ENCODE measurements around the gene DYNC1LI2.

The DYNC1LI2 gene

GRCh38 chr16:66728804-66729203 is 22.6 kb downstream of the DYNC1LI2 start:
- CTCF ChIA-PET, result interaction anchor here (0.6 to 4.1 kb wide), 16 partner anchors 8 to 322 kb away, joined by 3 to 64 read pairs (median 8); partner anchors contain the start of genes DYNC1LI2 and NAE1
- POLR2A ChIA-PET, result no interaction called here
- TF ChIP-seq, protein P1, sequence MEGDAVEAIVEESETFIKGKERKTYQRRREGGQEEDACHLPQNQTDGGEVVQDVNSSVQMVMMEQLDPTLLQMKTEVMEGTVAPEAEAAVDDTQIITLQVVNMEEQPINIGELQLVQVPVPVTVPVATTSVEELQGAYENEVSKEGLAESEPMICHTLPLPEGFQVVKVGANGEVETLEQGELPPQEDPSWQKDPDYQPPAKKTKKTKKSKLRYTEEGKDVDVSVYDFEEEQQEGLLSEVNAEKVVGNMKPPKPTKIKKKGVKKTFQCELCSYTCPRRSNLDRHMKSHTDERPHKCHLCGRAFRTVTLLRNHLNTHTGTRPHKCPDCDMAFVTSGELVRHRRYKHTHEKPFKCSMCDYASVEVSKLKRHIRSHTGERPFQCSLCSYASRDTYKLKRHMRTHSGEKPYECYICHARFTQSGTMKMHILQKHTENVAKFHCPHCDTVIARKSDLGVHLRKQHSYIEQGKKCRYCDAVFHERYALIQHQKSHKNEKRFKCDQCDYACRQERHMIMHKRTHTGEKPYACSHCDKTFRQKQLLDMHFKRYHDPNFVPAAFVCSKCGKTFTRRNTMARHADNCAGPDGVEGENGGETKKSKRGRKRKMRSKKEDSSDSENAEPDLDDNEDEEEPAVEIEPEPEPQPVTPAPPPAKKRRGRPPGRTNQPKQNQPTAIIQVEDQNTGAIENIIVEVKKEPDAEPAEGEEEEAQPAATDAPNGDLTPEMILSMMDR (IDR thresholded peaks at IDR 0.05; ENCODE audit: control extremely low read depth, extremely low read depth, low read depth, missing control alignments), result no peak
- no peak for DNase-seq (ENCODE audit: extremely low spot score)

GRCh38 chr16:66728117-66728787 is 23.2 kb downstream of the DYNC1LI2 start:
- POLR2A ChIA-PET, result no interaction called here
- CTCF ChIA-PET, result interaction anchor here (0.6 to 4.1 kb wide), 20 partner anchors 9 to 322 kb away, joined by 3 to 64 read pairs (median 6); partner anchors contain the start of genes DYNC1LI2 and NAE1
- DNase-seq (ENCODE audit: extremely low spot score), result peak; percentile 67
- TF ChIP-seq, protein P1 (IDR thresholded peaks at IDR 0.05; ENCODE audit: control extremely low read depth, extremely low read depth, low read depth, missing control alignments), result peak; percentile 58

GRCh38 chr16:66720766-66721165 is 30.6 kb downstream of the DYNC1LI2 start:
- TF ChIP-seq, protein P1 (IDR thresholded peaks at IDR 0.05; ENCODE audit: control extremely low read depth, extremely low read depth, low read depth, missing control alignments), result no peak
- POLR2A ChIA-PET, result no interaction called here
- CTCF ChIA-PET, result interaction anchor here (1.0 kb wide), 1 partner anchor 70 kb away, joined by 3 read pairs; no protein-coding TSS in a partner anchor
- DNase-seq (ENCODE audit: extremely low spot score), result no peak

- ChIA-PET POLR2A (no interaction called here), CTCF (no interaction called here)
- DNase-seq (ENCODE audit: extremely low spot score), result no peak
- TF ChIP-seq, protein P1 (IDR thresholded peaks at IDR 0.05; ENCODE audit: control extremely low read depth, extremely low read depth, low read depth, missing control alignments), result no peak
Observed at GRCh38 chr16:66719246-66719645, 32.2 kb downstream of the DYNC1LI2 start.

DNA sequence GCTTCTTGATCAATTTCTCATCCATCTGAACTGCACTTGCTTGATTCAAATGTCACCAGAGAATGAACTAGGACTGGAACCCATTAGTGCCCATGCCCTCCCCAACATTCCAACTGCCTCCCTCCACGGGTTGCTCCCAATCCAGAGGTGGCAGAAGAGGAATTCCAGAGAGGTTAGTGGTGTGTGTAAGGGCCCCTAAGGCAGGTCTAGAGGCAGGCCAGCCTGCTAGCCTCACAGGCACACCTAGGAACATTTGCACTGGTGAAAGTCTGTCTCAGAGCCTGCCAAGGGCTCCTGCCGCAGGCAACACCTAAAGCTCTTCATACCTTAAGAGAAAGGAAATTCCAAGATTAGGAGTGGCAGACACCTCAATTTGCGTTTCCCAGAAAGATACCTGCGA is 33.6 kb downstream of the DYNC1LI2 start:
- TF ChIP-seq, protein P1 (IDR thresholded peaks at IDR 0.05; ENCODE audit: control extremely low read depth, extremely low read depth, low read depth, missing control alignments), result no peak
- ChIA-PET POLR2A (no interaction called here), CTCF (interaction anchor here (0.9 kb wide), 1 partner anchor 18 kb away, joined by 3 read pairs; no protein-coding TSS in a partner anchor)
- no peak for DNase-seq (ENCODE audit: extremely low spot score)

- CTCF ChIA-PET, result no interaction called here
- POLR2A ChIA-PET, result interaction anchor here (0.7 kb wide), 1 partner anchor 1232 kb away, joined by 6 read pairs; no protein-coding TSS in a partner anchor
- TF ChIP-seq, protein P1 (IDR thresholded peaks at IDR 0.05; ENCODE audit: control extremely low read depth, extremely low read depth, low read depth, missing control alignments), result peak; percentile 26
- DNase-seq (ENCODE audit: extremely low spot score), result no peak
Observed at GRCh38 chr16:66717112-66717675, 34.2 kb downstream of the DYNC1LI2 start.
